GM21423 (cell line): ENCODE measurements around the gene PRDX6.
"Not testable (repeated sequence)": the region's sequence is repeated elsewhere in the genome, so short reads cannot be mapped to it uniquely, and the experiment has no call there.

Experiments
- ATAC-seq: cut with Tn5 transposase; IDR thresholded peaks from one replicate; pipeline ENCODE4 v1.9.1; 2021; ENCODE audit warnings: mild to moderate bottlenecking, moderate library complexity; ENCODE audit not compliant: unreplicated experiment

PRDX6 gene, protein sequence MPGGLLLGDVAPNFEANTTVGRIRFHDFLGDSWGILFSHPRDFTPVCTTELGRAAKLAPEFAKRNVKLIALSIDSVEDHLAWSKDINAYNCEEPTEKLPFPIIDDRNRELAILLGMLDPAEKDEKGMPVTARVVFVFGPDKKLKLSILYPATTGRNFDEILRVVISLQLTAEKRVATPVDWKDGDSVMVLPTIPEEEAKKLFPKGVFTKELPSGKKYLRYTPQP

DNA sequence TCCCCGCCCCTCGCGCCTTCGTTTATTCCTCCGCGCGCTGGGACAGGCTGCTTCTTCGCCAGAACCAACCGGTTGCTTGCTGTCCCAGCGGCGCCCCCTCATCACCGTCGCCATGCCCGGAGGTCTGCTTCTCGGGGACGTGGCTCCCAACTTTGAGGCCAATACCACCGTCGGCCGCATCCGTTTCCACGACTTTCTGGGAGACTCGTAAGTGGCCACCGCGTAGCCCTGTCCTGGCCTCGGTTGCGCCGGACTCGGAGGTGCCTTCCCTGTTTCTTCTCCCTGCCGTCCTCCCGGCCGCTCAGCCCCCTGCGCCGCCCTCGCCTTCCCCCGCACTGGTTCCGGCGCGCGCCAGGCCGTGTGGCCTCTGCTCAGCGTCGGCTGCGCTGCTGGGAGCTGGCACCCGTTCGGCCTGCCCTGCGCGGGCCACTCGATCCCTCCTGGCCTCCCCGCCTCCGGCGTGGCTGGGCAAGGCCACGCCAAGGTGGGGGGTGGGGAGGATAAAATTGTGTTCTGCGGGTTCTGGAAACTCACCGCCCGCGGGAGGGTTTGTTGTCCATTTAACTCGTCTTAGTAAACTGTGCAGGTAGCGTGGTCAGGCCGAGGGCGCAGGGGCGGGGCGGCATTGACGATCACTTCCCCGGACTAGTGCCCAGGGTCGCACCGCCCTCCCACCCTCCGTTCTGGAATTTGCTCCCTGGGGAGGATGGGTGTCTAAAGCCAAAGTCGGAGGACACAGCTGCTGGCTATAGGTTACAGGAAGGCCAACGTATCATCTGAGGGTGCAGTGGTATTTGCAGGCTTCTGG is at the start of gene PRDX6:
Gene PRDX6, plus strand, starts transcription at position 50 of the 808 bp plus-strand sequence. Its CDS starts 63 bp downstream, at position 113.
- peak; percentile 50 for ATAC-seq

DNA sequence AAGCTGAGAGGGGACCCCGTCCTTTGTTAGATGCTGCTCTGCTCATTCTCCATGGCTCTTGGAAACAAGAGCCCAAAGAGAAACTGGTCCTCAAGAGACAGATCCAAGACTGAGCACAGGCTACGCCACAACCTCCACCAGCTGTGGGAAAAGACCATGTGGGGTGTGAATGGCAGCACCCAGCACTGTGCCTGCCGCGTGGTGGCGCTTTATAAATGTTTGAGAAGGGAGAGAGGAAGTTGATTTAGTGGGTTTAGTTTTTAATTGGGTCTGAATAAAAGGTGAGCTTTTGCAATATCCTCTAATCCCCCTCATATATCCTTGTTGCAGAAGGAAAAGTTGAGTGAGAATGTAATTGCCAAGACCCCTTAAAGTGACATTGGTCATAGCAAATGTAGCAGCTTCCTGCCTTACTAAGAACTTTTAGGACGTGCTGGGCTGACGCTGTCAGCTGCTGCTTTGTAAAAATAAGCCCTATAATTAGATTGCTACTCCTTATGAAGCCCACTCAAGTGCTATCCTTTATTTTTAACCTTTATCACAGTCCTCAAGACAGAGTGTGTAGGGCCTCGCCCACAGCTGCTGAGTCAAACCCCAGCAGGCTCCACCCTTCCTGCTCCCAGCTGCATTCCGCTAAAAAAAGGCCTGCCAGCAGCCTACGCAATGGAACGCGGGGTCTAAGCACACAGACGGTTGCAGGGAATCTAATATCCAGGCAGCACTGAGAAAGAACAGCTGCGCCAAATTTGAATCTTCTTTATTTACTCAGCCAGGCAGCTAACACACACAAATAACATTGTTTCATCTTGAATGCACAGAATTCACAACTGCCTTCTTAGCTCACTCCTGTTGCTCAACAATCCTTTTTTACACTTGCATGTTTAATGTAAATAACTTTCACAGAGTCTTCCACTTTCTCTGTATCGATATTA is 47.4 kb upstream of the PRDX6 start:
- ATAC-seq: peak; percentile 71

DNA sequence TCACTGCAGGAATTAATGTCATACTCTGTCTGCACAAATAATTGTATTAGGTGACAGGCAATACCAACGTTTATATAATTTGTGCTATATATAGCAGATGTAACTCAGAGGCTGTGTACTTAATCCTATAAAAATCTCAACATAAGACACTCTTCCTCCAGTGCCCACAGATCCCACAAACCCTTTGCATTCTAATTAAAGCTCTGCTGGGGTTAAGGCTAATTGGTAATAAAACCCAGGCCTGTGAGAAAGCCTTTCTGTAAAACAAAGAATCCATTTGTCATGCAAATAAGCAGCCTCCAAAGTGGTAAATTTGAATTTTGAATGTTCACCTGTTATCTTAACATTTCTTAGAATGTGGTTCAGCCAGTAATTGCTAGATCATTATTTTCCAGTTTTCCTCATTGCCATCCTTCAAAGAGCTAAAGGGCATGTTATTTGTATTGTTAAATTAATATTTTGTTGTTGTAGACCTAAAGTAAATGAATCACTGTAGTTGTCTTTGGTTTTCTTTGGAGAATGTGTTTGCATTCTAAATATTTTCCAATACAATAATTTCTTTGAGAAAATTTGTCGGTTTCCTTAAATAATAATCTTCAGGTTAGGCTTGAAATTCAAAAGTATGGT is 46.3 kb upstream of the PRDX6 start:
- ATAC-seq: no peak

DNA sequence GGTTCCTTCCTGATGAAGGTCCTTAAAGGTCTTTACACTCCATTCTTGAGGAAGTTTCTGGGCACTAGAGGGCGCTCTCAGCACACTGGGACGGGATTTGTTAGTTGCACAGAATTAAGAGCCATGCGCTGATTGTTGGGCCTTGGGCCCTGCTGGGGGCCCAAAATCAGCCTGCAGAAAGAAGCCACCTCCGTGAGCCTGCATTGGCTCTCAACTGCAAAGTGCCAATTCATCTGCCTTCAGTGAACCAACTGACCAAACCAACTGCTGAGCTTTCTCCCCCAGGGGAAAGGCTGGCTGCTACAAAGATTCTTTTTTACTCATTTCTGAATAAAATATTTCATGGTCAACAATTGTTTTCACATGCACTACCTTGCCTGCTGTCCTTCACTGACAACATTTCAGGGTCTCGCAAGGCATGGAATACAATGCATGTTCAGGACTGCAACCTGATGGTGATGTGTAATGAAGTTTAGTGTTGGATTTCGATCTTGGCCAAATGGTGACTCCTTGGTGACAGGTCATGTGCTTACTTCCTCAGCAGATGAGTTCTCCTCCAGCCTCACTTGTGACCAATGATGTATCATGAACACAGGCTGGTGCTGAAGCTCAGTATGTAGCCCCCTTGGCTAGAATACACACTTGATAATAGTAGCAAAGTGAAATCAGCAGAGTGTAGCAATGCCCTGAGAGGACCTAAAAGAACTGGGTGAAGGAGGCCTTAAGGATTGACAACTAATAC is 45.7 kb upstream of the PRDX6 start:
- no peak for ATAC-seq

- ATAC-seq: no peak
These were observed 44.8 kb upstream of the PRDX6 start for GRCh38 chr1:173432331-173432730.

DNA sequence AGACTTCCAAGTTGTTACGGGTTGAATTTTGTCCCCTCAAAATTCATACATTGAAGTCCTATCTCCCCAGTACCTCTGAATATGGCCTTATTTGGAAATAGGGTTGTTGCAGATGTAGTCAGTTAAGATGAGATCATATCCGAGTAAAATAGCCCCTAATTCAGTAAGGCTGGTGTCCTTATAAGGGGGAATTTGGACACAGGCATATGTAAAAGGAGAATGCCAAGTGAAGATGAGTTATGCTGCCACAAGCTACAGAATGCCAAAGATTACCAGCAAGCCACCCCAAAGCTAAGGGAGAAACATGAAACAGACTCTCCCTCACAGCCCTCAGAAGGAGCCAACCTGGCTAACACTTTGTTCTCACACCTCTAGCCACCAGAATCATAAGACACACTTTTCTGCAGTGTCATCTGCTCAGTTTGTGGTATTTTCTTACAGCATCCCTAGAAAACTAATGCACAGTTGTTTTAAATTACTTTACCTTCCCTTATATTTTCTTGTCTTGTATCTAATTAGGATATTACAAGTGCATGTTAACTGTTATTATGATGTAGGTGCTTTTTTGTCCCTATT is 43.3 kb upstream of the PRDX6 start:
- no peak for ATAC-seq

DNA sequence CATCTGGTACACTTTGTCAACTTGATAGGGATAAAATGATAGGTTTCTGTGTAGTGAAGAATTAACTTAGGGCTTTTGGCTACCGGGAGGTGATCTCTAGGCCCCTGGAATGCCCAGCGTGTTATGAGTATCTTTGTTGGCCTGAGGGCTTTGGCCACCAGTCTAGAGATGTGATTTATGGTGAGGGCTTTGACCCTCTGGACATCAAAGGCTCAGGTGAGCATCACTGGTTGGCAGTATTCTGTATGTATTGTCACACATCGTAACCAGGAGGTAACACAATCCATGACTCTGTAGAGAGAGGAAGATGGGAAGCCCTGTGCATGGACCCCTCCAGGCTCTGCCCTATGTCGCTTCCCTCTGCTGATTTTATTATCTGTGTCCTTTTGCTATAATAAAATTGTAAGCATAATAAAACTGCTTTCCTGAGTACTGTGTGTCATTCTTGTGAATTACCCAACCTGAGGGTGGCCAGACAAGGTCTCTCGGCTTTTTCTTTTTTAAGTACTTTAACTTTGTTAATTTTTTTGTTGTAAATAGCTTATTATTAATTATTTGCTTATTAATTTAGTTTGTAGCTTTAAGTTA is 40.2 kb upstream of the PRDX6 start:
- no peak for ATAC-seq

- ATAC-seq: no peak
These were observed 38.5 kb upstream of the PRDX6 start for GRCh38 chr1:173438675-173439074.

- ATAC-seq: no peak
These were observed 36.7 kb upstream of the PRDX6 start for GRCh38 chr1:173440430-173440829.

DNA sequence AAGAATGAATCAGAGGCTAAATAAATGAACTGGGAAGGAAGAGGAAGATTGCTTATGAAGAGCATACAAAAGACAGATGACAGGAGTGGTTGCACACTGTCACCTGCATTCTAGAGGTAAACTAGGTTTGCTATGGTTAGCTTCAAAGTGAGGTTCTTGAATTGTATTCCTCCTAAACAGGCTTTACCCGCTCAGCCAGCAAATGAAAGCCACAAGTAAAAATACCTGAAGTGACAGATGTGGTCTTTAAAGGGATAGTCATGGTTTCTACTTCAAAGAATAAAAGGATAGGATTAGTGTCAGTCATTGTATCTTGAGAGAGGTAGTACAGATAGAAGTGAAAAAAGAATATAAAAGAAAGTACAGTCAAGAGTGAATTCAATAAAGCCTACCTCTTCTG is 32.4 kb upstream of the PRDX6 start:
- peak; percentile 64 for ATAC-seq

- peak; percentile 34 for ATAC-seq
These were observed 32.0 kb upstream of the PRDX6 start for GRCh38 chr1:173445164-173445563.

DNA sequence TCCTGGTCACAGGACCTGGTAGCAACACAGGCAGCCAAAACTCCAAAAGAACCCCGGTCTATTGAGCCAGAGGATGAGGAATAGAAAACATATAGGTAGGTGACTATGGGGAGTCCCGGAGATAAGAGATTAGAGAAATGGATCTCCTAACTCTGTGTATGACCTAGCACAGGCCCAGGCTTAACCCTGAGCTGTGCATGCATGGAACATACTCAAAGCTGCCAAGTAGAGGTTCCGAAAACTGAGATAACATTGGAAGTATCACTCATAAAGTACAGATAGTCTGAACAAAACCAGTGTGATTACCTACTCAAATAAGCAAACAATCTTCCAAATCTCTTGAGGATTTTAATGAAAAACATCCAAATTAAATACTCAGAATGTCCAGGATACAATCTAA is 31.5 kb upstream of the PRDX6 start:
- ATAC-seq: no peak

GRCh38 chr1:173447224-173447623 is 29.9 kb upstream of the PRDX6 start:
- peak; percentile 48 for ATAC-seq

DNA sequence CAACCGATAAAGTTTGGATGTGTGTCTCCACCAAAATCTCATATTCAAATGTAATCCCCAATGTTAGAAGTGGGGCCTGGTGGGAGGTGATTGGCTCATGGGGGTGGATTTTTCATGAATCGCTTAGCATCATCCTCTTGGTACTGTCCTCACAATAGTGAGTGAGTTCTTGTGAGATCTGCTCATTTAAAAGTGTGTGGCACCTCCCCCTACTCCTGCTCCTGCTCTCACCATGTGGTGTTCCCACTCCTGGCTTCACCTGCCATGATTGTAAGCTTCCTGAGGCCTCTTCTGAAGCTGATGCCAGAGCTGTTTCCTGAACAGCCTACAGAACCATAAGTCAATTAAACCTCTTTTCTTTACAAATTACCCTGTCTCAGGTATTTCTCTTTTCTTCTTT is 28.2 kb upstream of the PRDX6 start:
- ATAC-seq: no peak

GRCh38 chr1:173451981-173452380 is 25.2 kb upstream of the PRDX6 start:
- ATAC-seq: no peak

DNA sequence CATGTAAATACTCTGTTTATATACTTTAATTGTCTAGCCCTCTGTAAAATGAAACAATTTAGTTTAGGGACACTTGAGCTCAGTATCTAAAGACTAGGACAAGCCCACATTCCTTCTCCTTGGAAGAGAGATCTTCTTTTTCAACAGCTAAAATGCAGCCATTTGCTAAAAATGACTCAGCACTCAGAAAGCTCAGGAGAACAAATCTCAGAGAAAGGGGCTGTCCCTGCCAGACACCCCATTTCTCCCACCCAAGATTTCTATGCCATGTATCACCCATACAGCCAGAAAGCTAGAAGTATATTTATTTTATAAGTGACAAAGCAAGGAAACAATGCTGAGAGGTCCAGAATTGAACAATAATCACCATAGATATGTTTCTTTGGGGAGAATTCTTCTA is 23.2 kb upstream of the PRDX6 start:
- no peak for ATAC-seq

DNA sequence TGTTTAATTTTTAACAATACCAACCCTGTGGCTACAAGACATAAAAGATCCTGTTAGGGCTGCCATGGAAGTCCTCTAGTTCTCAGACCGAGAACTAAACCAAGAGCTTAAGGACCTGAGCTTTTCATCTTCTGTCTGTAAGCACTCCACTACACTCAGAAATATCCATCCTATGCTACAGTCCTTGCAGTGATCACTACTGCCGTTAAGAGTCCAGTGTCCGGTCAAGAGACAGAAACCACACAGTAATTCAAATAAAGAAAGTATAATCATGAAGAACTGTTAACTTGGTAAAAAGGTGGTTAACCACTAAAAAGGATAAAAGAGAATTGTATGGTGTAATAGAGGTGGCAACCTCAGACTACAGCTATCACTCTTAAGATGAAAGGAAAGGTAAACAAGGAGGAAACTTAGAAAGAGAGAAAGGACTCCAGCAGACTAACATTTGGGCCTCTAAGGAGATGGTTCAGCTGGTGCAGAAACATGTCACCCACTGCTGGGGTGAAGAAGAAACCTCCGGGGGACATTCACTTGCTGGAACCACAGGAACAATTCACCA is 22.1 kb upstream of the PRDX6 start:
- no peak for ATAC-seq

GRCh38 chr1:173459885-173460284 is 17.2 kb upstream of the PRDX6 start:
- ATAC-seq: no peak

DNA sequence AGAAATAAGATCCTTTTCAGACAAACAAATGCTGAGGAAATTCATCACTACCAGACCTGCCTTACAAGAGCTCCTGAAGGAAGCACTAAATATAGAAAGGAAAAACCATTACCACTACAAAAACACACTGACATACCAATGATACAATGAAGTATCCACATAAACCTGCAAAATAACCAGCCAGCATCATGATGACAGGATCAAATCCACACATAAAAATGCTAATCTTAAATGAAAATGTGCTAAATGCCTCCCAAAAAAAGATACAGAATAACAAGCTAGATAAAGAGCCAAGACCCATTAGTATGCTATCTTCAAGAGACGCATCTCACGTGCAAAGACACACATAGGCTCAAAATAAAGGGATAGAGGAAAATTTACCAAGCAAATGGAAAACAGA is 14.5 kb upstream of the PRDX6 start:
- ATAC-seq: not testable (repeated sequence)
